GM21423 (cell line): ENCODE data around the gene NDUFB3.
"Not testable (repeated sequence)": the region's sequence is repeated elsewhere in the genome, so short reads cannot be mapped to it uniquely, and the experiment has no call there.

Source experiments
- ATAC-seq: cut with Tn5 transposase; IDR thresholded peaks from one replicate; pipeline ENCODE4 v1.9.1; 2021; ENCODE audit warnings: mild to moderate bottlenecking, moderate library complexity; ENCODE audit not compliant: unreplicated experiment

Gene NDUFB3

DNA sequence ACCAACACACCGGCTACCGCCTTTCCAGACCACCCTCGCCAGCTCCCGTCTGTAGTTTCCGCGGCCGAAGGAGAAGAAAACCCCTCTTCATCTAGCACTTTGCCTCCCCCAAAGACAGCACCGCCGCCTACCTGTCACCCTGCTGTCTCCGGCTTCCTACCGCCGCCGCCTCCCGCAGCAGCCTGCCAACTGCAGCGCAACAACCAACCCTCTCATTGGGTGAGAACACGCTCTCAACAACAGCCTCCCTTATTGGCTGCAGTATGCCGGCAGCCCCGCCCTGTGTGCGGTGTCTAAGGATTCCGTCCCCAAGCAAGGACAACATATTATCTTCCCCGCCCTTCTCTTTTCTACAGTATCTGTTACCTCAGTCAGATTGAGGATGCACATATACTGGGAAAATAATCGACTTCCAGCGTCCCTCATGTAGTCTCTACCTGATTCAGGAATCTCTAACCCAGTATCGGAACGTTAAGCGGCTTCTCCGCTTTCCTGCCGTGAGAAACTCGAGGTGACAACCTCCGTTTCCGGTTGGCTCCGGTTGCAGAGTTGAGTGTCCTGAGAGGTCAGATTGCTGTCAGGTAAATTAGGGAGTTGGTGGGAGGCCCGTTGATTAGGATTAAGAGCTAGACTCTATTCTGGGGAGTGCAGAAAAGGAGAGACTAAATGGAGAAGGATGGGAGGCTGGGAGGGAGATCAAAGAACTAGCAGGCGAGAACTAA is at the start of gene NDUFB3, which contains the start of gene HYCC2:
Gene NDUFB3 (plus strand): TSS at position 523 of the 722 bp plus-strand sequence. CDS start 6,882 bp downstream, outside the sequence.
Gene HYCC2 (minus strand): TSS at position 193 of the 722 bp plus-strand sequence. CDS start 47,662 bp downstream, outside the sequence.
- ATAC-seq, result peak; percentile 97

GRCh38 chr2:201024518-201024917 is 47.3 kb upstream of the NDUFB3 start:
- no peak for ATAC-seq

- not testable (repeated sequence) for ATAC-seq
Measured at GRCh38 chr2:201034355-201034754, 37.4 kb upstream of the NDUFB3 start.

DNA sequence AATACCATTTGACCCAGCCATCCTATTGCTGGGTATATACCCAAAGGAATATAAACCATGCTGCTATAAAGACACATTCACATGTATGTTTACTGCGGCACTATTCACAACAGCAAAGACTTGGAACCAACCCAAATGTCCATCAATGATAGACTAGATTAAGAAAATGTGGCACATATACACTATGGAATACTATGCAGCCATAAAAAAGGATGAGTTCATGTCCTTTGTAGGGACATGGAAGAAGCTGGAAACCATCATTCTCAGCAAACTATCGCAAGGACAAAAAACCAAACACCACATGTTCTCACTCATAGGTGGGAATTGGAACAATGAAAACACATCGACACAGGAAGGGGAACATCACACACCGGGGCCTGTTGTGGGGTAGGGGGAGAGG is 33.4 kb upstream of the NDUFB3 start:
- not testable (repeated sequence) for ATAC-seq

DNA sequence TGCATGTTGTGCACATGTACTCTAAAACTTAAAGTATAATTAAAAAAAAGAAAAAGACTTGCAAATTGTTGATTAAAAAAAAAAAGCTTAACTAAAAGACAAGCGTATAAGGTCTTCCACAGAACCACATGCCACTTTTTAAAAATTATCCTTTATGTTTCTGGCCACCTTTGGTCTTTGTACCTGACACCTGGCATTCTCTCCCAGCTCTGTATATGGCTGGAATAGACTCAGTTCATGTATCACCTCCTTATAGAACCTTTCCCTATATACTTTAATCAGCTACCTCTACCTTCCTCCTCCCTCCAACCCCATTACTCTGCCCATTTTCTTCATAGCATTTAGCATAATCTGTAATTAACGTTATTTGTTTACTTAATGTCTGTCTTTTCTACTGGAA is 32.9 kb upstream of the NDUFB3 start:
- no peak for ATAC-seq

DNA sequence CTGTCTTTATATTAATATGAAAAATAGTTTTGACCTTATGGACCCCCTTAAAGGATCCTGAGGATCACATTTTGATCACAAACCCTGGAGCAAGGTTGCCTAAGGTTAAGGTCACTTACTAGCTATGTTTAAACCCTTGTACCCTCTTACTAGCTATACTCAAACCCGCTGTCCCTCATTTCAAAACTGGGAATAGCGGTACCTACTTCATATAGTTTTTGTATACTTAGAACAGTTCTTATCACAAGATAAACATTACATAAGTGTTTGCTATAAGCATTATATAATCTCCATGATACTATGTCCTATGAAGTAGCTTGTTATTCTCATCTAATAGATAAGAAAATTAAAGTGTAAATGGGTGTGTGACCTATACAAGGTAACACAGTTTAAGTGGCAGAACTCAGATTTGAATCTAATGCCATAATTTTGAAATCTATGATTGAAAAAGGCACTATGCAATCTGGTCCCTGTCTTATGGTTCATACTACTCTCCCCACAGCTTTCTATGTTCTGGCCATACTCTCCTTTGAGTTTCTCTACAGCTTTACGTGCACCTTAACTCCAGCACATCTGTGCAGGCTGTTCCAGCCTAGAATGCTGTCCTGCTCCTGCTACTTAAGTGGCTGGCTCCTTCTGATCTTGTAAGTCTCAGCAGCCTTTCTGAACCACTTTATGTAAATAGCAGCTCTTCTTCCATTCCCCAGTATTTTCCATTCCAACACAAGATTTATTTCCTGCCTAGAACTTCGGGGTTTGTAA is 30.8 kb upstream of the NDUFB3 start:
- no peak for ATAC-seq

DNA sequence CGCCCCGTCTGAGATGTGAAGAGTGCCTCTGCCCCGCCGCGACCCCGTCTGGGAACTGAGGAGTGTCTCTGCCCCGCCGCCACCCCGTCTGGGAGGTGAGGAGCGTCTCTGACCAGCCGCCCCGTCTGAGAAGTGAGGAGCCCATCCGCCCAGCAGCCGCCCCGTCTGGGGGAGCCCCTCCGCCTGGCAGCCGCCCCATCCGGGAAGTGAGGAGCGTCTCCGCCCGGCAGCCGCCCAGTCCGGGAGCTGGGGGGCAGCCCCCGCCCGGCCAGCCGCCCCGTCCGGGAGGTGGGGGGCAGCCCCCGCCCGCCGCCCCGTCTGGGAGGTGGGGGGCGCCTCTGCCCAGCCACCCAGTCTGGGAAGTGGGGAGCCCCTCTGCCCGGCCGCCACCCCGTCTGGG is 29.4 kb upstream of the NDUFB3 start:
- ATAC-seq, result not testable (repeated sequence)

- not testable (repeated sequence) for ATAC-seq
Measured at GRCh38 chr2:201043050-201043449, 28.8 kb upstream of the NDUFB3 start.

GRCh38 chr2:201046881-201047280 is 24.9 kb upstream of the NDUFB3 start:
- ATAC-seq, result no peak

DNA sequence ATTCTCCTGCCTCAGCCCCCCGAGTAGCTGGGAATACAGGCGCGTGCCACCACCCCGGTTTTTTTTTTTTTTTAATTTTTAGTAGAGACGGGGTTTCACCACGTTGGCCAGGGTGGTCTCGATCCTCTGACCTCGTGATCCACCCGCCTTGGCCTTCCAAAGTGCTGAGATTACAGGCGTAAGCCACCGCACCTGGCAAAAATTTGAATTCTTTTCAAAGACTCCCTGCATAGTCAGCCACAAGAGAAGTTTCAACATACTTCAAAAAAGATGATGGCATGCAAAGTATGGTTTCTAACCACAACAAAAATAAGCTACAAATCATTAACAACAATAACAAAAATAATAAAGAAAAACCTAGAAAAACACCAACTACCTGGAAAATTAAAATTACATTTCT is 22.3 kb upstream of the NDUFB3 start:
- no peak for ATAC-seq

GRCh38 chr2:201057087-201057521 is 14.7 kb upstream of the NDUFB3 start:
- ATAC-seq, result no peak

- no peak for ATAC-seq
Measured at GRCh38 chr2:201057715-201058248, 14.0 kb upstream of the NDUFB3 start.

DNA sequence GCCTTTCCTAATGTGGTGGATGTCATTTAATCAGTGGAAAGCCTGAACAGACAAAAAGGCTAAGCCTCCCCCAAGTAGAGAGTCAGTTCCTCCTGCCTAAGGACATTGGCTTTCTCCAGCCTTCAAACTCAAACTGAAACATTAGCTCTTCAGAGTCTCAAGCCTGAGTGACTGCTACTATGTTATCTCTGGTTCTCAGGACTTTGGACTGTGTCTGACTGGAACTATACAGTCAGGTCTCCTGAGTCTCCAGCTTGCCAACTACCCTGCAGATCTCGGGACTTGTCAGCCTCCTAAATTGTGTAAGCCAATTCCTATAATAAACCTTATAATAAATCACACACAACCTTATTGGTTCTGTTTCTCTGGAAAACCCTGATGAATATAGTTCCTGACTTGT is 12.9 kb upstream of the NDUFB3 start:
- ATAC-seq, result no peak

GRCh38 chr2:201059961-201060755 is 11.6 kb upstream of the NDUFB3 start:
- no peak for ATAC-seq

DNA sequence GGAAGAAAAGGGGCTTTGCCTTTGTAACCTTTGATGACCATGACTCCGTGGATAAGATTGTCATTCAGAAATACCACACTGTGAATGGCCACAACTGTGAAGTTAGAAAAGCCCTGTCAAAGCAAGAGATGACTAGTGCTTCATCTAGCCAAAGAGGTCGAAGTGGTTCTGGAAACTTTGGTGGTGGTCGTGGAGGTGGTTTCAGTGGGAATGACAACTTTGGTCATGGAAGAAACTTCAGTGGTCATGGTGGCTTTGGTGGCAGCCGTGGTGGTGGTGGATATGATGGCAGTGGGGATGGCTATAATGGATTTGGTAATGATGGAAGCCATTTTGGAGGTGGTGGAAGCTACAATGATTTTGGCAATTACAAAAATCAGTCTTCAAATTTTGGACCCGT is 8.3 kb upstream of the NDUFB3 start:
- not testable (repeated sequence) for ATAC-seq

DNA sequence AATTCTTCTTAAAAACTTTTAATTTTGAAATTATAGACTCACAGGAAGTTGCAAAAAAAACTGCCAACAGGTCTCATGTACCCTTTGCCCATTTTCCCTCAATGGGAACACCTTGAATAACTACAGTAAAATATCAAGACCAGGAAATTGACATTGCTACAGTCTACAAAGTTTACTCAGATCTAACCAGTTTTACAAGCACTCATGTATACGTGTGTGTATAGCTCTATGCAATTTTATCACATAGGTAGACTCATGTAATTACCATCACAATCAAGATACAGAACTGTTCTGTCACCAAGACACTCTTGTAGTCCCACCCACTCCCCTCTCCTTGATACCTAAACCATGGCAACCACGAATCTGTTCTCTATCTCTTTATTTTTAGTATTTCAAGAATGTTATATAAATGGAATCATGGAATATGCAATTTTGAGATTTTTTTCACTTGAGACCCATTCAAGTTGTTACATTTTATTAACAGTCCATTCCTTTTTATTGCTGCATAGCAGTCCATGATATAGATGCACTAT is 6.9 kb upstream of the NDUFB3 start:
- ATAC-seq, result no peak

- ATAC-seq, result peak; percentile 16
Measured at GRCh38 chr2:201070948-201071478, 788 bp upstream of the NDUFB3 start.

DNA sequence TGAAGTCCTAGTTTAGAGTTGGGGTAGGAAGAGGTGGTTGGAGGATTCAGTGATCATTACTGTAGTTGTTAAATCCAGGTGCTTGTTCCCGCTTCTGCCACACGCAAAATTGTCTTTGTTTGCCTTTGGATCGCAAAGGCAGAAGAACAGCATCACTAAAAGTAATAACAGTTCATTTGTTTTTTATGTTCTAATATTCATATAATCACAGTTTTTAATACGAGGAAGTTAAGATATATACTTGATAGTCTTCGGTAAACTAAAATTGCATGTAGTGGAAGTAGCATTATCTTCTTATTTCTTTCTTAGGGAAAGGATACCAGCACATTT is 365 bp downstream of the NDUFB3 start:
- no peak for ATAC-seq

DNA sequence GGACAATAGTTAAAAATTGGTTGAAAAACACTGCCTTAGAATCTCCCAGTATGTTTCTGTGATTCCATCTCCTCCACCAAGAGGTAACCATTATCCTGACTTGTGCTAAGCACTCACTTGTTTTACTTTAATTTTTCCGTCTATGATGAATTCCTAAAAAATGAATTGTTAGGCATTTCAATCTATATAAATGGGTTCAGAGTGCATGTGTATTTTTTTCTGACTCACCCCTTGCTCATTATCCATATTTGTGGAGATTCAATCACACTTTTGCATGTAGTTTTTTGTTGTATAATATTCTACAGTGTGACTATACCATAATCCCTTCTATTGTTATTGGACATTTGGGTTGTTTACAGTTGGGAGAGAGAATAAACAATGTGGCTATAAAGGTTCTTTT is 1.3 kb downstream of the NDUFB3 start:
- ATAC-seq, result no peak

DNA sequence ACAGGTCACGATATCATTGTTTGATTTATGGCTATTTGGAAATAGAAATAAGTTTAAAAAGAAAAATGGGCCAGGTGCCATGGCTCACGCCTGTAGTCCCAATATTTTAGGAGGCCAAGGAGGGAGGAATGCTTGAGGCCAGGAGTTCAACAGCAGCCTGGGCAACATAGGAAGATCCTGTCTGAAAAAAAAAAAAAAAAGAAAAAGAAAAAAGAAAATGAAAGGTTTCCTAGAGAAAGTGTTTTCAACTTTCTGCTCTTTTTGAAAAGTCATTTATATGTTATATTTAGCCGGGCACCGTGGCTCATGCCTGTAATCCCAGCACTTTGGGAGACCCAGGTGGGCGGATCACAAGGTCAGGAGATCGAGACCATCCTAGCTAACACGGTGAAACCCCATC is 3.2 kb downstream of the NDUFB3 start:
- ATAC-seq, result no peak

DNA sequence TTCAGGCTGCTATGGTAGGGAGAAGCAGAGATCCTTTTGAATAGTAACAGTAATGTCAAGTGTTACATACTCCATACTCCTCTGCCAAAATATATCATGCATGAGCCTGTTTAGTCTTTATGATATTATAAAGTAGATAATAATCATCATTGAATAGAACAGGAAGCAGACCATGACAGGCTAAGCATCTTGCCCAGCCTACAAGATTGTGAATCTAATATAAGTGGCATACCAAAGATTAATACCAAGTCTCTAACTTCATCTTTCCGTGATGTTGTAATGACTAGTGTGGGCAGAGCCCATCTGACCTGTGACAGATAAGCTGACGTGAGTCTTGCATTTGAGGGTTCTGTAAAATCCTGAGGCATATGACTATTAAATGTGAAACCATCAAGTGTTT is 13.1 kb downstream of the NDUFB3 start:
- ATAC-seq, result no peak
